Liver (tissue), 3 donors: ENCODE data around the gene SLIT3.

Experiments
- ATF3 ChIP-seq: IDR thresholded peaks from 2 replicates; pipeline ENCODE4 v1.6.1; 2016; ENCODE audit warnings: antibody characterized with exemption
- CTCF ChIP-seq: fragments of 150-350 bp; IDR thresholded peaks from 2 replicates; pipeline ENCODE4 v1.5.1; 2017; ENCODE audit warnings: improper control_type of control experiment, low read depth, low read length; ENCODE audit not compliant: missing input control
- FOXA1 ChIP-seq: IDR thresholded peaks from 2 replicates; pipeline ENCODE4 v1.6.1; 2016; ENCODE audit warnings: antibody characterized with exemption
- GABPA ChIP-seq, 2 donors: IDR thresholded peaks in 1 of 2; conservative IDR thresholded peaks in 1 of 2; 2 replicates each; pipeline ENCODE4 v1.6.1; 2016; ENCODE audit warnings: antibody characterized with exemption in 2 of 2, mild to moderate bottlenecking in 1 of 2, moderate library complexity in 1 of 2
- HNF4A ChIP-seq, 2 donors: conservative IDR thresholded peaks; 2 replicates each; pipeline ENCODE4 v1.6.1; 2016; ENCODE audit warnings: antibody characterized with exemption in 2 of 2, mild to moderate bottlenecking in 2 of 2
- JUND ChIP-seq, 2 donors: IDR thresholded peaks; 2 replicates each; pipeline ENCODE4 v1.6.1; 2016; ENCODE audit warnings: antibody characterized with exemption in 2 of 2
- RAD21 ChIP-seq, 2 donors: IDR thresholded peaks; 2 replicates each; pipeline ENCODE4 v1.6.1; 2016; ENCODE audit warnings: antibody characterized with exemption in 2 of 2, mild to moderate bottlenecking in 2 of 2
- REST ChIP-seq: IDR thresholded peaks from 2 replicates; pipeline ENCODE4 v1.6.1; 2016; ENCODE audit warnings: antibody characterized with exemption, mild to moderate bottlenecking
- TAF1 ChIP-seq: conservative IDR thresholded peaks from 2 replicates; pipeline ENCODE4 v1.6.1; 2016; ENCODE audit warnings: antibody characterized with exemption, mild to moderate bottlenecking
- YY1 ChIP-seq: IDR thresholded peaks from 2 replicates; pipeline ENCODE4 v1.6.1; 2016; ENCODE audit warnings: antibody characterized with exemption, mild to moderate bottlenecking
- donor health status: healthy.
- donor health status: healthy.

- TF ChIP-seq CTCF: no peak
- TF ChIP-seq YY1: no peak
- TF ChIP-seq GABPA (IDR thresholded peaks at IDR 0.05 in 1 of 2, conservative IDR thresholded peaks at IDR 0.05 in 1 of 2): no peak
- TF ChIP-seq RAD21 (IDR thresholded peaks at IDR 0.05): no peak
- no peak for TF ChIP-seq REST
- no peak for TF ChIP-seq TAF1
- no peak for TF ChIP-seq JUND (IDR thresholded peaks at IDR 0.05)
- TF ChIP-seq ATF3: no peak
- no peak for TF ChIP-seq HNF4A (conservative IDR thresholded peaks at IDR 0.05)
- no peak for TF ChIP-seq FOXA1
These were observed 579.0 kb downstream of the SLIT3 start for GRCh38 chr5:168721966-168722365.
